ENCODE results near the gene ZNF280A. TPM values are rescaled to one million over a fixed set of nuclear protein-coding genes. Genes with fewer than 3 reads are reported as not detected.

ZNF280A gene
- polyA plus RNA-seq, 3 donors: not detected

DNA sequence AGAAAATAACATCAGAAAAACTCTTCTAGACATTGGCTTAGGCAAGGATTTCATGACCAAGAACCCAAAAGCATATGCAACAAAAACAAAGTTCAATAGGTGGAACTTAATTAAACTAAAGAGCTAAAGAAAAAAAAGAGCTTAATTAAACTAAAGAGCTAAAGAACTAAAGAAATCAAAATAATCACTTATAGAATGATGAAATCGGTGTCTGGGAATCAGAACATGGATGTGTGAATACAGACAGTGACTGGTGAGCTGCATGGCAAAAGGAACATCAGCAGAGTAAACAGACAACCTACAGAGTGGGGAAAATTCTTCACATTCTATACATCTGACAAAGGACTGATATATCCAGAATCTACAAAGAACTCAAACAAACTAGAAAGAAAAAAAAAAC is 53.0 kb downstream of the ZNF280A start:
- WGBS (ENCODE audit: insufficient coverage): no CpG with 5 or more reads among the region's 1 CpG
- Mint-ChIP-seq H3K9me3 (peaks cover 11 to 27% (median 21%) of the 10 kb centered on the region in 7 donors), H3K4me1 (peaks cover 2% of the 10 kb centered on the region), H3K36me3 (no peaks in the 10 kb centered on the region), H3K4me3 (no peak overlapping the region), H3K27ac (no peak overlapping the region), H3K27me3 (ENCODE audit: low read depth in 3 of 3) (peaks cover 6 to 25% (median 7%) of the 10 kb centered on the region in 3 donors)
- Histone ChIP-seq H3K27ac (ENCODE audit: low read depth in 1 of 2, low read length in 2 of 2) (no peak overlapping the region), H3K79me2 (ENCODE audit: insufficient read depth, low read length) (no peaks in the 10 kb centered on the region), H3K4me2 (replicated peaks; ENCODE audit: extremely low read depth, low read length, poor library complexity, severe bottlenecking) (no peak overlapping the region), H3K4me3 (replicated peaks in 1 of 3; ENCODE audit: low read depth in 2 of 3, low read length in 3 of 3) (no peak overlapping the region), H3K27me3 (ENCODE audit: control insufficient read depth in 2 of 2, insufficient read depth in 2 of 2, low read length in 2 of 2) (peaks cover 3 to 9% of the 10 kb centered on the region in 2 donors), H3K36me3 (replicated peaks in 1 of 2; ENCODE audit: control insufficient read depth in 1 of 2, insufficient read depth in 2 of 2, low read length in 2 of 2) (no peaks in the 10 kb centered on the region), H3K9ac (ENCODE audit: insufficient read depth, low read length, poor library complexity, severe bottlenecking) (no peak overlapping the region), H4K20me1 (ENCODE audit: insufficient read depth, low read length) (no peaks in the 10 kb centered on the region), H2AFZ (ENCODE audit: insufficient read depth, low read depth, low read length, poor library complexity, severe bottlenecking) (no peak overlapping the region), H3K9me3 (replicated peaks in 1 of 2; ENCODE audit: control insufficient read depth in 1 of 2, insufficient read depth in 1 of 2, low read length in 2 of 2) (peaks cover 10 to 15% of the 10 kb centered on the region in 2 donors), H3K4me1 (ENCODE audit: control insufficient read depth in 1 of 2, insufficient read depth in 2 of 2, low read length in 2 of 2) (no peaks in the 10 kb centered on the region)
- DNase-seq: no peak
- intact Hi-C loops (cut with micrococcal nuclease): loop anchor here in 1 of 2 donors (10.0 kb wide), 2 partner anchors 118 to 488 kb away; no protein-coding TSS in a partner anchor
- TF ChIP-seq CTCF (IDR thresholded peaks at IDR 0.05): no peak

GRCh38 chr22:22465782-22466181 is 54.3 kb downstream of the ZNF280A start:
- H3K4me3 Mint-ChIP-seq: no peak overlapping the region
- H3K4me1 ChIP-seq (ENCODE audit: control insufficient read depth in 1 of 2, insufficient read depth in 2 of 2, low read length in 2 of 2): no peaks in the 10 kb centered on the region
- H3K9me3 ChIP-seq (replicated peaks in 1 of 2; ENCODE audit: control insufficient read depth in 1 of 2, insufficient read depth in 1 of 2, low read length in 2 of 2): peaks cover 10 to 15% of the 10 kb centered on the region in 2 donors
- H3K36me3 ChIP-seq (replicated peaks in 1 of 2; ENCODE audit: control insufficient read depth in 1 of 2, insufficient read depth in 2 of 2, low read length in 2 of 2): no peaks in the 10 kb centered on the region
- peaks cover 11 to 27% (median 23%) of the 10 kb centered on the region in 7 donors for H3K9me3 Mint-ChIP-seq
- intact Hi-C loops (cut with micrococcal nuclease): loop anchor here in 1 of 2 donors (10.0 kb wide), 2 partner anchors 119 to 489 kb away; no protein-coding TSS in a partner anchor
- no peaks in the 10 kb centered on the region for H4K20me1 ChIP-seq (ENCODE audit: insufficient read depth, low read length)
- H3K36me3 Mint-ChIP-seq: no peaks in the 10 kb centered on the region
- H3K4me3 ChIP-seq (replicated peaks in 1 of 3; ENCODE audit: low read depth in 2 of 3, low read length in 3 of 3): no peak overlapping the region
- H3K4me1 Mint-ChIP-seq: peaks cover 2% of the 10 kb centered on the region
- H3K27ac ChIP-seq (ENCODE audit: low read depth in 1 of 2, low read length in 2 of 2): no peak overlapping the region
- no peak overlapping the region for H3K27ac Mint-ChIP-seq
- no CpG with 5 or more reads among the region's 1 CpG for WGBS (ENCODE audit: insufficient coverage)
- no peak overlapping the region for H3K9ac ChIP-seq (ENCODE audit: insufficient read depth, low read length, poor library complexity, severe bottlenecking)
- DNase-seq: no peak
- TF ChIP-seq CTCF (IDR thresholded peaks at IDR 0.05): no peak
- peaks cover 4 to 34% (median 11%) of the 10 kb centered on the region in 3 donors for H3K27me3 Mint-ChIP-seq (ENCODE audit: low read depth in 3 of 3)
- no peak overlapping the region for H3K4me2 ChIP-seq (replicated peaks; ENCODE audit: extremely low read depth, low read length, poor library complexity, severe bottlenecking)
- H3K79me2 ChIP-seq (ENCODE audit: insufficient read depth, low read length): no peaks in the 10 kb centered on the region
- no peak overlapping the region for H2AFZ ChIP-seq (ENCODE audit: insufficient read depth, low read depth, low read length, poor library complexity, severe bottlenecking)
- H3K27me3 ChIP-seq (ENCODE audit: control insufficient read depth in 2 of 2, insufficient read depth in 2 of 2, low read length in 2 of 2): peaks cover 3 to 9% of the 10 kb centered on the region in 2 donors

Data from CD14-positive monocyte (primary cell).